IPS-NIHi11 (cell line): ENCODE data around the gene CCNI2.

Source experiments
- DNase-seq: peaks from one replicate; pipeline ENCODE4 v3.0.0; 2012; ENCODE audit warnings: mixed read lengths, low spot score

CCNI2 gene, protein sequence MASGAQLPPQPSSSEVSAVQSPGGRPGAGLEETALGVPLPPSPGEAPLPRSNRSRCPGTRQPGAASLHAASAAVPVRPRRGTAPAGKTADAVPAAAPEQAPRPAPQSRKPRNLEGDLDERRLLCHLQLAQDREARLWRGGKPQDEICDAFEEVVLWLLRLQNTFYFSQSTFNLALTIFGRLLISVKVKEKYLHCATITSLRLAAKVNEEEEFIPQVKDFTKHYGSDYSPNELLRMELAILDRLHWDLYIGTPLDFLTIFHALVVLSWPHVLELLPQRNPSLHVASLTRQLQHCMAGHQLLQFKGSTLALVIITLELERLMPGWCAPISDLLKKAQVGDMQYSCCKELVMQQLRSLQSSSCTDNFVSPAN

DNA sequence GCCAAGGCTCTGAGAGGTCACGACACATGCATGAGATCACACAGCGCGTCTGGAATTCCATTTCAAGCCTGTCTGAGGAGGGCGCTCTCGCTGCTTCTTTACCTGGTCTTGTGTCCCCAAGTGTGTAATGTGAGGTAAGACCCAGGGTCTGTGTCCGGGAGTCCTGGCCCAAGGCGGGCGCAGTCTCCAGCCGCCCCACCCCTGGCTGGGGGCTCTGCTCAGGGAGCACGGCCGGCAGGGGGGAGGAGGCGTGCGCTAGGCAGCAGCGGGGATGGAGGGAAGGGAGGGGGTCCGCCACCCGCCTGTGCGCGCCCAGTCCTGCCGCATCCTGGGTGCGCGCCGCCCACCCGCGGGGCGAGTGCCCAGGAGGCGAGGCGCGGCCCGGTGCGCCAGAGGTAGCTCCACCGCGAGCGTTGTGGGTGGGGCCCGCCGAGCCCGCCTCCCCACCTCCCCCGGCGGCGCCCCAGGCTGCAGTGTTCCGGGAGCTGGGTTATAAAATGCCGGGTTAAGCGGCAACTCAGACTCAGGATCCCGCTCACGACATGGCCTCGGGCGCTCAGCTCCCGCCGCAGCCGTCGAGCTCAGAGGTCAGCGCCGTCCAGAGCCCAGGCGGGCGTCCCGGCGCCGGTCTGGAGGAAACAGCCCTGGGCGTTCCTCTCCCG, at the start of gene CCNI2:
CCNI2 (plus strand) TSS at position 473 of the 662 bp plus-strand sequence; CDS start at position 543, 70 bp downstream.
- DNase-seq, result peak; percentile 72

DNA sequence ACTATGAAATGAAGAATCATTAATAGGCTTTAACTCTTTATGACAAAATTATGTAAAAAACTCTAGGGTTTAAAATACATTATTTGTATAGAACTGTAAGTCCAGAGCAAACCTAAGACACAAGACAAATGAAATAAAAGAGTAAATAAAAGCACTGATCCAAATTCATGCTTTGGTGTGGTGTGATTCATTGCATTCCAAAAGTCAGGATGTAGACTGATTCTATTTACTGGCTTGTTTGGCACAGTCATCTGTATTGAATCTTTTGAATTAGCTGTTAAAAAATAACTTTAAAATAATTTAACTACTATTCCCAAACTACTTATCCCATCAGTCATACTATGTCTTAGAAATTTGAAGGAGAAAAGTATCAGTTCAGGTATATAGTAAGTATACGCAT, 42.4 kb upstream of the CCNI2 start:
- no peak for DNase-seq

DNA sequence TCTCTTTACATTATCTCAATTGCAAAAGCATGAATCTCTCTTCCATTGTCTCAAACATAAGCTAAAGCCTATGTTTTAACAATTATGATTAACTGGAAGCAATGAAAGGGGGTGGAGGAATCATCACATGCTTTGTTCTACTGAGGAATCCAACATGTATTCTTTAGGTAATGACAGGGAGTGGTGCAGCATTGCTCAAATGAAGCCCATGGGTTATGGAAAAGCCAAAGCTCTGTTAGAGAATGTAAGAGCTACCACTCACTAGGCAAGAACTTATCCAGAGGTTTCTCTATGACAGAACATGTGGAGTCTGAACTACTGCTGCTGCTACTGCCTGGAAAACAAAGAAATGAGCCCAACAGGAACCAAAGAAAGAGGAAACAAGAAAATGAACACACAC, 38.6 kb upstream of the CCNI2 start:
- no peak for DNase-seq

DNA sequence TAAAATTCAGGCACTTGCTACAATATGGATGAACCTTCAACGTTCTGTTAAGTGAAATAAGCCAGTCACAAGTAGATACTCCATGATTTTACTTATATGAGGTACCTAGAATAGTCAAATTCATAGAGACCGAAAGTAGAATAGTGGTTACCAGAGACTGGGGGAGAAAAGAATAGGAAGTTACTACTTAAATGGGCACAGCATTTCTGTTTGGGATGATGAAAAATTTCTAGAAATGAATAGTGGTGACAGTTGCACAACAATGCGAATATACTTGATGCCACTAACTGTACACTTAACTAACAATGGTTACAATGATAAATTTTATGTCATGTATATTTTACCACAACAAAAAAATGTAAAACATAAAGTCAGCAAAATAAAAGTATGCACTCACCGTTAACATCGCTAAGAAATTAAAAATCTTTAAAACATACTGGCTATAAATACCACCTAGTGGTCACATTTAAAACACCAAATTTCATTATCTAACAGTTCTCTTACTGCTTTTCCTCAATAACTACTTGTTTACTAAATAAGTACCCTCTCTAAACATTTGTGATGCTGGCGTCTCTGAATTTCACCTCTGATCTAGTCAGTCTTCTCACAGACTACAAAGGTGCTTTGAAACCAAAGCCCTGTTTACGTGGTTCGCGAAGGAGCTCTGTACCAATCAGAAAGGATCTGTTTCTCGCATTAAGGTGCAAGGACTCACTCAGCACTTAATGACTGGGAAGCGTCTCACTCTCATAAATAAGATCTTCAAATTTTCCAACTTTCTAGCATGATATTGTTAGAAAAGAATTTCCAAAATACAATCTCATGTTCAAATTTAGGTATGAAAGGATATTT, 32.5 kb upstream of the CCNI2 start:
- no peak for DNase-seq

DNA sequence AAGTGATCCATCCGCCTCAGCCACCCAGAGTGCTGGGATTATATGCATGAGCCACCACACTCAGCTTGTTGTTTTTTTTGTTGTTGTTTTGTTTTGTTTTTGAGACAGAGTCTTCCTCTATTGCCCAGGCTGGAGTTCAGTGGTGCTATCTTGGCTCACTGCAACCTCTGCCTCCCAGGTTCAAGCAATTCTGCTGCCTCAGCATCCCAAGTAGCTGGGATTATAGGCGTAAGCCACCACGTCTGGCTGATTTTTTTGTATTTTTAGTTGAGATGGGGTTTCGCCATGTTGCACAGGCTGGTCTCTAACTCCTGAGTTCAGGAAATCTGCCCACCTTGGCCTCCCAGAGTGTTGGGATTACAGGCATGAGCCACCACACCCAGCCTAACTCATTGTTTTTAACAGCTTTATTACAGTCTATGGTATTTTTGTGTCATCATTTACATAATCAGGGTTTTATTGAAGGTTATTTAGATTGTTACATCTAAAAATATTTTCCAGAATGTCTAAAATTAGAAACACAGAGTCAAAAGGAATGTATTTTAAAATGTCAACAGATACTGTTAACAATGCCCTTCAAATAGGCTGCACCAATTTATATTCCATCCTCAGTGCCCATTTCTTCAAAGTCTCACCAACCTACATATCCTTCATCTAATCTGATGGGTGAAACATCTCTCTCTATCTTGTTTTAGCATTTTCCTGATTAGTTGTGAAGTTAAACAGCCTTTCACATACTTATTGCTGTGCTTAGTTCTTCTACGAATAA, 28.5 kb upstream of the CCNI2 start:
- DNase-seq, result no peak

DNA sequence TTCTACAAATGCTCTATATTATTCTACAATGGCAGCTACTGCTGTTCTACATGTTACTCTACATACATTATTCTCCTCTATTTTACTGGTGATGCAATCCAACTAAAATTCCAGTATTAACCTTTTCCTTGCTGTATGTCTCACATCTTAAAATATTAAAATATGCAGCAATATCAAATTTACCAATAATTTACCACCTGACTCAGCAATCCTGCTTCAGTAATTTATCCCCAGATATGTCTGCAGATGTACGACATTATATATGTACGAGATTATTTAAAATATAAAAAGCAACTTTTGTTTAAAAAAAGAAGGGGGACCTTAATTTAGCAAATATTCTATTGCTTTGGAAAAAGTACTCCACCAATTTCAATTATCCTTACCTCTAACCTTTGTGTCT, 21.5 kb upstream of the CCNI2 start:
- DNase-seq, result no peak

DNA sequence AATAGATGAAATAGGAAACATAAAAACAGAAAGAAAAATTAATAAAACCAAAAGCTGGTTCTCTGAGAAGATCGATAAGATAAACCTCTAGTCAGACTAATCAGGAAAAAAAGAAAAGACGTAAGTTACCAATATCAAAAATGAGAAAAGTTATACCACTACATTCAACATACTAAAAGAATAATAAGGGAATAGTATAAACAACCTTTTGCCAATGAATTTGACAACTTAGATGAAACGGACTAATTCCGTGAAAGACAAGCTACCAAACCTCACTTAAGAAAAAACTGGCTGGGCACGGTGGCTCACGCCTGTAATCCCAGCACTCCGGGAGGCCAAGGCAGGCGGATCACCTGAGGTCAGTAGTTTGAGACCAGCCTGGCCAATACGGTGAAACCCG, 17.3 kb upstream of the CCNI2 start:
- no peak for DNase-seq

DNA sequence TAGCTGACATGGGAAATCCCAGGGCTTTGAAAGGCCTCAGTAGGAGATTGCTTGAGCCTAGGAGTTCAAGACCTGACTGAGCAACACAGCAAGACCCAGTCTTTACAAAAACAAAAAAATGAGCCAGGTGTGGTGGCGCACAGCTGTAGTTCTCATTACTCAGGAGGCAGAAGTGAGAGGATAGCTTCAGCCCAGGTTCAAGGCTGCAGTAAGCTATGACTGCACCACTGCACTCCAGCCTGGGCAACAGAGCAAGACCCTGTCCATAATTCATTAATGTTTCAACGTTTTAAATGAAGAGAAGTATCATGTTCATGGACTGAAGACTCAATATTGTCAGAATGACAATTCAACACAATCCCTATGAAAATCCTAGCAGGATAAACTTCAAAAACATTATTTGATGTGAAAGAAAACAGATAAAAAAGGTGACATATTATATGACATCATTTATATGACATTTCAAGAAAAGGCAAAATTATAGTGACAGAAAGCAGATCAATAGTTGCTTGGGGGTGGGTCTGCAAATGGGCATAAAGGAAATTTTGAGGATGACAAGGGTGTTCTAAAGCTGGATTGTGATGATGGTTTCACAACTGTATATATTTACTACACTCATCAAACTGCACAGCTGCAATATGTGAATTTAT, 13.6 kb upstream of the CCNI2 start:
- no peak for DNase-seq

DNA sequence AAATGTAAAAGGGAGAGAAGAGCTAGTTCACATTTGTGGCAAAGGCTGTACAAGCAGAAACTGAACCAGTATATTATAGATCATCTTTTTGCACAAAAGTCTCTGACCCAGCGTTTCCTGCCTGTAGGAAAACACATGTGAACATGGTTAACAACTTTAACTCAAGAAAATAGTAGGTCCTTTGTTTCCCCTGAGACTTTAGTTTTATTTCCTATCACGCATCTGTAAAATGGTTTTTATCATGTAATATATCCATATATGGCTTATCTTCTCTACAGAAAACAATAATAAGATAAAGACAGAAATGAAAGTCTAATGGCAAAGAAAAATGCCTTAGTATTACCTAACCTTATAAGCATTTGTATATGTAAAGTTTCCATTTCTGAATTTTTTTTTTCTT, 12.5 kb upstream of the CCNI2 start:
- DNase-seq, result no peak

DNA sequence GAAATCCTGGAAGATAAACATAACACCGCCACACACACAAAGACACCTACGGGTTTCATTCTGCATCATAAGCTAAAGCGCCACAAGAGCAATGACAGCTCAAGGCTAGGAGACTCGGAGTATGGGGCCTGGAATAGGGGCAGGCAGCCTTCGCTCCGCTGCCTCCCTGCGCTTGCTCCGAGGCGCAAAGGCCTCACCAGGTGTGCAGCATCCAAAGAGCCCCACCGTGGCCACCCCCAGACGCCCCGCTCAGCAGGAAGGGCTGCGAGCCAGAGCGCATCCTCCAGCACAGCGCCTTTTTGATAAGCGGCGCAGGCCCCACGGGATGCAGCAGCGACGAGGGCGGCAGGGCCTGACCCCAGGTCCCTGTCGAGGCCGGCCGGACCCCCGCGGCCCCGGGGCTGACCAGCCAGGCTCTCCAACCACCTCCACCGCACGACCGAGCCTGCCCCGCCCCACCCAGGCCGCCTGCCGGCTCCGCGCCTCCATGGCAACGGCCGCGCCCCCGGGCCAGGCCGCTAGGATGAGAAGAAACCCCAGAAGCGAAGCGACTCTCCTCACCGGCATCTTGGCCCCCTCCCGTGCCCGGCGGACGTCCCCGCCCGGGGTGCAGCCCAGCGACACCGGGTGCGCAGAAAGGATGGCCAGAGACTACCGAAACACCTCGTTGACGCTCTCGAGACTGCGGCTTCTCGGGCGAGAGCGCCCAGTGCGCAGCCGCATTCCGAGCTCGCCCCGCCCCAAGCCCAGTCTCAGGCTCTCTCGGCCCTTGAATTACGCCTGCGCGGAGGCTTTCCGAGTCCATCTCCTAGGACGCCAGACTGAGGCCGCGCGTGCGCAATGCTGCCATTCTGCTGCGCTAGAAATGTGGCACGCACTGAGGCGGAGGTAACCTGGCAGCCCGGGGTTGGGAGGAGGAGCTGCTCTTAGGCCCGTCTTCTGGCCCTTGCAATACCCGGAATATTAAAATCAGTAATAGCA, 10.1 kb upstream of the CCNI2 start, which contains the start of gene KIF3A:
KIF3A (minus strand) TSS at position 694 of the 981 bp plus-strand sequence; CDS start at position 567, 127 bp downstream.
- DNase-seq, result peak; percentile 100

DNA sequence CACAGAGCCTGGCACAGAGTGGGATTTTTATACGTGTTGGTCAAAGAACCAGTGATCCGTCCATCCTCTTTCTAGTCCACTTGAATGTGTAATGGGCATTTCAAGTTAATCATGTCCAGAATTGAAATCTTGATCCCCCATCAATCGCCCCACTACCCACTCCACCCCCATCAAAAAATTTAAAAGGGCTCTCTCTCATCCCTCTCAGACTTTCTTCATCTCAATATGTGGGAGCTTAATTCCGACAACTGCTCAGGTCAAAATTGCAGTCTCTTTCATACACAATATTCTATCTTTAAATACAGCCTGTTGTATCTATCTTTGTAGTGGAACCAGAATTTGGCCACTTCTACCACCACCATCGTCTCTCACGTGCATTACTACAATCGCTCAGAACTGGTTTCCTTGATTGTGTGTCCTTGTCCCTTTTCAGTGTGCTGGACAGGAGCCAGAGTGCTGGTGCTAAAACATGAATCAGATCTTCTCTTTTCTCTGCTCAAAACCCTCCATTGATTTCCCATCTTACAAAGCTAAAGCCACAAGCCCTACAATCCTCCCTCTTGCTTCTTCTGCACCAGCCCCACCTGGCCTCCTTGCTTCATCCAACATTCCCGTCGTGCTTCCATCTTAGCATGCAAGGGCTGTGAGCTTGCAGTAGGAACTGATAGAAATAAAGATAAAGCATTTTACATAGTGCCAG, 9.1 kb upstream of the CCNI2 start:
- no peak for DNase-seq

DNA sequence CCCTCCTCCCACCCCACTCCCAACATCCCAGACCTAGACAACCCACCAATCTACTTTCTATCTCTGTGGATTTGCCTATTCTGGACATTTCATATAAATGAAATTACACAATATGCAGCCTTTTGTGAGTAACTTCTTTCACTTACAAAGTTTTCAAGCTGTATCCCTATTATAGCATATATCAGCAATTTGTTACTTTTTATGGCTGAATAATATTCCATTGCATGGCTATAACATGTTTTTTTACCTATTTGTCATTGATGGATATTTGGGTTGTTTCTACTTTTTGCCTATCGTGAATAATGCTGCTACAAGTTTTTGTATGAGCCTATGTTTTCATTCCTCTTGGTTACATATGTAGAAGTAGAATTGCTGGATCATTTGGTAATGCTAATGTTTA, 8.0 kb upstream of the CCNI2 start:
- no peak for DNase-seq

DNA sequence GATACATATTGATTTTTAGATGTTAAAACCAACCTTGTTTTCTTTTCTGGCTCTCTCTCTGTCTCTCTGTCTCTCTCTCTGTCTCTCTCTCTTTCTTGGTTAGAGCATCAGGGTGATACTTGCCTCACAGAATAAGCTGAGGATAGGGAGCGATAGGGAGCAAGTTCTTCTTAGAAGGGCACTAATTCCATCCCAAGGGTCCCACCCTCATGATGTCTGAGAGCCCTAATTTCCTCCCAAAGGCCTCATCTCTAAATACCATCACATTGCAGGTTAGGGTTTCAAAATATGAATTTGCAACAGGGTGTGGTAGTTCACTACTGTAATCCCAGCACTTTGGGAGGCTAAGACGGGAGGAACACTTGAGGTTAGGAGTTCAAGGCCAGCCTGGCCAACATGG, 5.1 kb upstream of the CCNI2 start:
- DNase-seq, result no peak

DNA sequence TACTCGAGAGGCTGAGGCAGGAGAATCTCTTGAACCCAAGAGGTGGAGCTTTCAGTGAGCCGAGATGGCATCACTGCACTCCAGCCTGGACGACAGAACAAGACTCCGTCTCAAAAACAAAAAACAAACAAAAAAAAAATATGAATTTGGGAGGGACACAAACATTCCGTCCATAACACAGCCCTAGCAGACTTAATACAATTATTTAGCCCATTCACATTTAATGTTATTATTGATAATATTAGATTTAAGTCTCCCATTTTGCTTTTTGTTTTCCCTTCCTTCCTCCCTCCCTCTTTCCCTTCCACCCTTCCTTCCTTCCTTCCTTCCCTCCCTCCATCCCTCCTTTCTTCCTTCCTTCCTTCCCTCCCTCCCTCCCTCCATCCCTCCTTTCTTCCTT, 4.6 kb upstream of the CCNI2 start:
- DNase-seq, result no peak

DNA sequence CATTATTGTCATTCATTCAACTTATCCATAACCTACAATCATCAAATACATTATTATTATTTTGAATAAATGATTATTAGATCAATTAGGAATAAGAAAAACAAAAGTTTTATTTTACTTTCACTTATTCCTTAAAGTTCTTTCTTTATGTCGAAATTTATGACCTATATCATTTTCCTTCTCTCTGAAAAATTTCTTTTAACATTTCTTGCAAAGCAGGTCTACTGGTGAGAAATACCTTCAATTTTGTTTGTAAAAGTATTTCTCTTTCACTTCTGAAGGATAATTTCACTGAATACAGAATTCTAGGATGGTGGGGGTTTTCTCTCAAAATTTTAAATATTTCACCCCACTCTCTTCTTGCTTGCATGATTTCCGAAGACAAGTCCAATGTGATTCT, 2.6 kb upstream of the CCNI2 start:
- no peak for DNase-seq

DNA sequence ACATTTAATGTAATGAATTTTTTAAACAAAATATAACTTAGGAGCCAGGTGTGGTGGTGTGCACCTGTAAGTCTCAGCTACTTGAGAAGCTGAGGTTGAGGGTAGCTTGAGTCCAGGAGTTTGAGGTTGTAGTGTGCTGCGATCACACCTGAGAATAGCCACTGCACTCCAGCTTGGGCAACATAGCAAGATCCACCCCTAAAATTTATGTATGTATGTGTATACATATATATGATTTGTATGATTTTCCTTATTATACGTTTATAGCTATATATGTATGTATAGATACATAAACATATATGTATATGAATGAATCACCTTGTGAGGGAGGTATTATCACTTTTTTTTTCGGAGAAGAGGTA, 653 bp upstream of the CCNI2 start:
- DNase-seq, result no peak

DNA sequence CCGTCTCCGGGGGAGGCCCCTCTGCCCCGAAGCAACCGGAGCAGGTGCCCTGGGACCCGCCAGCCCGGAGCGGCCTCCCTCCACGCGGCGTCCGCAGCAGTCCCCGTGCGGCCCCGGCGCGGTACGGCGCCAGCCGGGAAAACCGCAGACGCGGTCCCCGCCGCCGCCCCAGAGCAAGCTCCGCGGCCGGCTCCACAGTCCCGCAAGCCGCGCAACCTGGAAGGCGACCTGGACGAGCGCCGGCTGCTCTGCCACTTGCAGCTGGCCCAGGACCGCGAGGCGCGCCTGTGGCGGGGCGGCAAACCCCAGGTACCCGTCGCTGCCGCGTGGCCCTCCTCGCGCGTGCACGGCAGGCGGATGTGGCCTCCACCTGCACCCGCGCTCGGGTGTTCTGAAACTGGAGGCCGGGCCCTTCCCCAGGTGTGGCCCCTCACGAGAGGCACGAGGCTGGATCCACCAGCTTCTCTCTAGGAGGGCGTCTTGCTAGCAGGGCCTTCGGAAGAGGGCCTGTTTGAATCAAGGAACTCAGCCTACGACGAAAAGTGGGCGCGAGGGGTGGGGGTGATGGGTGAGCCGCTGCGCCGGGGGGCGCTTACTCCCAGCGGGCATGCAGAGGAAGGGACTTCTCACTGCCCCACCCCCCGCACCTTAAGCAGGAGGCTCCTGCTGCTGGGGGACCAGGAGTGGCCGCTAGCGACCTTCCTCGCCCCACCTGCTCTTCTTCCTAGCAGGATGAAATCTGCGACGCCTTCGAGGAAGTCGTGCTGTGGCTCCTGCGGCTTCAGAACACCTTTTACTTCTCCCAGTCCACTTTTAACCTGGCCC, 602 bp downstream of the CCNI2 start:
- peak; percentile 61 for DNase-seq

DNA sequence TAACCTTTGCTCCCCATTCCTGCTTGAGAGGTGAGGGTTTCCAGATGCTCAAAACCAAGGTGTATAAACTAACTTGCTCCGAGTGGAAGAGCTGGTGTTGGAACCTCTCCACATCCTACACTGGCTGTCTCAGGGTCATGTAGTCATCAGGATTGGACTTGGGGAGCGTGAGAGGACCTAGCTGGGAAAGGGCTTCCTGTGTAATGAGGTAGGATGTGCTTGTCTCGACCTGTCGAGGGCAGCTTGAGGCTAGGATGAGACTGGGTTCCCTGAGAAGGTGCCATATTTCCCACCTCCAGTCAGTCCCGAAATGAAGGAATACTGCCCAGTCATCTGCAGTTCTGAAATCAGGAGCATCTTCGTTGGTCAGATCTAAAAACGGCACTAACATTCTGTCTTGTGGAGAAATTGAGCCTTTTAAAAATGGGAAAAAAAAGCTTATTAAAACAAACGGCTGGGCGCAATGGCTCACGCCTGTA, 1.3 kb downstream of the CCNI2 start:
- DNase-seq, result no peak

DNA sequence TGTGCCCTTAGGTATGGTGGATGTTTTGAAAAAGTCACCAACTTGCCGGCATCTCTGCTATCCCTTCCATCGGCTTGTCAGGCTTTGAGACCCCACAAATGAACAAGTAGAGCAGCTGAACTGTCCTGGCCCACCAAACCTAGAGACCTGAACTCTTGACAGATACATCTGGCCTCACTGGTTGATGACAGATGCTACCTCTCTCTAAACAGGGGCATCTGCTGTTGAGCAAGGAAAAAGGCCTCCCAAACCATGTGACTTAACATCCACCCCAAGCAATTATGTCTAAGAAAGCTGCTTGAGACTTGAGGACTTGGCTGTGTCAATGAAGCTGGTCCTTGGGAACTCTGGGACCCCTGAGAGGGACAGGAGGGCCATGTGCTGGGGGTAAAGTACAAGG, 2.3 kb downstream of the CCNI2 start:
- no peak for DNase-seq
